NCI-H2171 (cell line): ENCODE measurements around the gene RXRA.
"Not testable (repeated sequence)": the region's sequence is repeated elsewhere in the genome, so short reads cannot be mapped to it uniquely, and the experiment has no call there.

Source experiments
- DNase-seq: peaks from one replicate; lab custom pipeline; 2025; lab: John Stamatoyannopoulos, UW

The RXRA gene

DNA sequence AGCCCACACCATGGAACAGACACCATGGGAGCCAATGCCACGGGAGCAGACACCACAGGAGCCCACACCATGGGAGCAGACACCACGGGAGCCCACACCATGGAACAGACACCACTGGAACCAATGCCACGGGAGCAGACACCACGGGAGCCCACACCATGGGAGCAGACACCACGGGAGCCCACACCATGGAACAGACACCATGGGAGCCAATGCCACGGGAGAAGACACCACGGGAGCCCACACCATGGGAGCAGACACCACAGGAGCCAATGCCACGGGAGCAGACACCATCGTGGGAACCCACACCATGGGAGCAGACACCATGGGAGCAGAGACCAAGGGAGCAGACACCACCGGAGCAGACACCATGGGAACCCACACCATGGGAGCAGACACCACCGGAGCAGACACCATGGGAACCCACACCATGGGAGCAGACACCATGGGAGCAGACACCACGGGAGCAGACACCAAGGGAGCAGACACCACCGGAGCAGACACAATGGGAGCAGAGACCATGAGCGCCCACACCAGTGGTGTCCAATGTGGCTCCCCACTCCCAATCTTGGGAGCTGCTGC lies 17.5 kb upstream of the RXRA start:
- DNase-seq = not testable (repeated sequence)

DNA sequence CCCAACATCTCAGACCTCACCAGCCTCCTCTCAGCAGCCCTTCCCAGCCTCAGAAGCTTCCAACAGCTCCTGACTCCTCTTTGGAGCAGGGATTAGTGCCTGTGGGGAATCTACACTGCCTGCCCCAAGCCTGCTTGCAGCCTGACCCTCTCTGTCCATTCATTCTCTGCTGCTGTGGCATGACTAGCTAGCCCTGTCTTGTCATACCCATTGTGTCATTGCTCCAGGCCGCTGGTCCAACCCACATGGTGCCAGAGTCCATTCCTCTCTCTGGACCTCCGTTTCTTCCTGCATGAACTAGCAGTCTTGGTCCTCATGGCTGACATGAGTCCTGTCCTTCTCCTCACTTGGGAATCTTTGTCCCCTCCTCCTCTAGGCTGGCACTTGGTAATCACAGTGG lies 12.8 kb upstream of the RXRA start:
- no peak for DNase-seq

DNA sequence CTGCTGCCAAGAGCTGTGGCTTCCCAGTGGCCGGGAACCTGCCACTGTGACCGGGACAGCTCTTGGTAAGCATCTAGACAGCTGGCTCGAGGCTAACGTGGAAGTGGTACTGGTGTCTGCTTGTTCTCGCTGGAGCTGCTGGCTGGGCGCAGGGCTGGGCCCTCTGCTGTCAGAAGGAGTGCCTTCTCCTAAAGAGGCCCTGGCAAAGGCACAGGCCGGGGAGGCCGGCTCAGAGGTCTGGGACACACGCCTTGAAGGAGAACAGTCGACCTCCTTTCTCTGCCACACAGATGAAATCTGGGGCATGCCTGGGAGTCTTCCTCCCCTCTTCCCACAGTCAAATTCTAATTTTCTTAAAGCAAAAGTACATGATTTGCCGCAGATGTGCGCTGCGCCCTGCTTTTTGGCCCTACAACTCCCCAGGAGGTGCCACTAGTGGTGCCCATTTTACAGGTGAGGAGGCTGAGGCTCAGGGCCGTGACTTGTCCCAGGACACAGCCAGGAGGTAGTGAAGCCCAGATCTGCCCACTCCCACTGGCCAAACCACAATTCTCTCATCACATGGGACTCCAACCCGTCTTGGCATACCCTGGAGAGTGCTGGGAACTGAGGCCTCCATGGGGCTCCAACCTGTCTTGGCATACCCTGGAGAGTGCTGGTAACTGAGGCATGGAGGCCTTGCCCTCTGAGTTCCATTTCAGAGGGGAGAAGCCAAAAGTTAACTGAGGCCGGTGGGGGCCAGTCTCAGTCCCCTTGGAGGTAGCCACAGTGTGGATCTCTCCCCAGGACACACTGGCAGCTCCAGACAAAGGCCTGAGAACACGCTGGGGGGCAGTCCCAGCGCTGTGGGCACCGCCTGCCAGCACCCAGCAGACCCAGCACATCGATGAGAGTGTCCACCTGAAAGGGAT lies 12.0 kb upstream of the RXRA start:
- DNase-seq = no peak

DNA sequence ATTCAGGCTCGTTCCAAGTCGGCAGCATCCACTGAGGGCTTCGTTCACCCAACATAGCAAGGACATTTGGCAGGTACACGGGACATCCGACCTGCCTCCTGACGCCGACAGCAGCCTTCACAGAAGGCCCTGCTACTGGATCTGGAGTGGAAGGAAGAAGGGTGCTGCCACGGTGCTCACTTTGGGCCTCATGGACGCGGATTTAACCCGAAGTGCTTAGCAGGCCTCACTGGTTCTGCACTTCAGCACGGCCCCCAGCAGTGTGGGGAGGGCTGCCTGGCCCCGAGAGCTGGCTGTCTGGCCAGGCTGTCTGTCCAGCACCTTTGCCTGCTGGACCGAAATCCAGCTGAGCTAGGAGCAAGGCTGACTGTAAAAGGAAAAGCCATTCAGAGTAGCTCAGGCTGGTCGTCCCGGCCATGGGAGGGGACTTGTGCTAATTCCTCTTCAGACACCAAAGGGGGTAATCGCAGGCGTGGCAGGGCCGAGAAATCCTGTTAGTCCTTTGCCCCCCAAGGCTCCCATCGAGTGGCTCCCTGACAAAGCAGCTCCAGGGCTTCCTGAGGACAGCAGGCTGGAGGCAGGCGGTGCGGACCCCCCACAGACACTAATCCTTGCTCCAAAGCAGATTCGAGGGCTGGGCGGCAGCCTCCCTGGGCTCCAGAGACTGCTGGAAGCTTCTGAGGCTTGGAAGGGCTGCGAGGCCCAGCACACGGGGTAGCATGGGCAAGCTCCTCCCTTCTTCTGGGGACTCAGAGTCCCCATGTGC lies 11.1 kb upstream of the RXRA start:
- no peak for DNase-seq

DNA sequence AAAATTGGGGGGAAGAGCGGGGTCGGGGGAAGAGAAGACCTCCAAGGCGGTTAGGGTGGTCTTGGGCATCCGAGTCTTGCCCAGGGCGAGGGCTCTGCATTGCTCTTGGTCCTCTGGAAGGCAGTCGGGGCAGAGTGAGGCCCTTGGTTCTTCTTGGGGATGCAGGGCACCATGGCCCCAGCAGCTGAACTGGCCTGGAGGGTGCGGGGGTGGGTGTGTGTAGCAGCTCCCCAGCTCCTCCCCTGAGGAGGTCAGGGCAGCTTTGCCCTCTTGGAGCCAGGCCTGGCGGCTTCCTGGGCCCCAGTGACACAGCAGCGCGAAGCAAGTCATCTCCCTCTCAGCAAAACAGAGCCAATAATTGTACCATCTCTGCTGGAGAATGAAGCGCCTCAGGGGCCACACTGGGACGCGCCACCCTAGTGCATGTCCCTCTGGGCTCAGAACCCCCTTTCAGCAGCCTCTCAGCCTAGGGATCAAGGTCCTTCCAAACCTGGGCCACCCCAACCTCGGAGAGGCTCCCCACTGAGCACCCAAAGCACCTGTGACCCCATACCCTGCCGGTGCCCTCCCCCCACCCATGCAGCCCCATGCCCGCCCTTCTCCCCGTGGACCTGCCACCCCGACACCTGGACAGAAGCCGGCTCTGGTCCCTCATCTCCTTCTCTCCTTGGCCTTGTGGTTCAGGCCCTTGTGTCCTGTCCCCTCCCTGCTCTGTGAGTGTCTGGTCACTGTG lies 10.4 kb upstream of the RXRA start:
- no peak for DNase-seq

DNA sequence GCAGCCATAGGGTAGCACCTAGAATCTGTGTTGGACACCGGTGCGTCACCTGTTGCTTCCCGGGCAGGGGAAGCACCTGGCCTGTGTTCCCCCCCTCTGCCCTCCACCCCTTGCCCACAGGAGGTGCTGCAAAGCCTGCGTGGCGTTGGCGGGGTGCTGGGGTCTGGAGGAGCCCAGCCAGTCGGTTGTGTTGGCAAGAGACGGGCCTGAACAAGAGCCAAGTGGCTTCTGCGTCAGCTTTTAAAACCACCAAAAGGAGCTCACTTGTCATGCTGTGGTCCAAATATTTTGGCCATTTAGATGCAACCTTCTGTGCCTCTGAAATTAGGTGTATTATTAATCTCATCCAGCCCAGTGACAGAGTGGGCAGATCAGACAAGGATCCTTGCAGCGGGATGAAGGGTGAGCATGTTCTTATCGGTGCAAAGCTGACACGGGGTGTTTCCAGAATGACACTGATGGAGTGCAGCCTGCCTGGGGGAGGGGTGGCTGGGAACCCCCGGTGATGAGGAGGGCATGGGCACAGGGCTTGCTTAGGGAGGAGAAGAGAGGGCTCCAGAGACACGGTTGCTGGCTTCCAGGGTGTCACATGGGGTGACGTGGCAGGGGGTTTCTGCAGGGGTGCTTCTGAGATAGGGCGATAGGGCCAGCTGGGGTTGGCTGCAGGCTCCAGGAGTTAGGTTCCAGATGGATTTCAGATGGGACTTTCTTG lies 9.7 kb upstream of the RXRA start:
- DNase-seq = no peak

DNA sequence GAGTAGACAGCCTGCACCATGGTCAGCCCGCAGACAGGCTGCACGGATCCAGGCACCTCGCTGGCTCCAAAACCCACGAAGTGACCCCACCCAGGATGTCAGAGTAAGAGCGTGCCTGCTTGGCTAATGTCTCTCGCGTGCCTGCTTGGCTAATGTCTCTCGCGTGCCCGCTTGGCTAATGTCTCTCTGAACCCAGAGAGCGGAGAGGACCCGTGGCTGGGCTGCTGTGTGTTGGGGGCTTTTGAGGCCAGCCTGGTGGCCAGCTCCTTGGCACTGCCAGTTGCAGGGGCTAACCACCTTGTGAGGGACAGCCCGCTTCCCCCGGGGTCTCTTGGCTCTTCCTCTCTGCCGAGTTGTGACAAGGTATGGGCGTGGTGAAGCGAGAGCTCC lies 8.9 kb upstream of the RXRA start:
- DNase-seq = no peak

DNA sequence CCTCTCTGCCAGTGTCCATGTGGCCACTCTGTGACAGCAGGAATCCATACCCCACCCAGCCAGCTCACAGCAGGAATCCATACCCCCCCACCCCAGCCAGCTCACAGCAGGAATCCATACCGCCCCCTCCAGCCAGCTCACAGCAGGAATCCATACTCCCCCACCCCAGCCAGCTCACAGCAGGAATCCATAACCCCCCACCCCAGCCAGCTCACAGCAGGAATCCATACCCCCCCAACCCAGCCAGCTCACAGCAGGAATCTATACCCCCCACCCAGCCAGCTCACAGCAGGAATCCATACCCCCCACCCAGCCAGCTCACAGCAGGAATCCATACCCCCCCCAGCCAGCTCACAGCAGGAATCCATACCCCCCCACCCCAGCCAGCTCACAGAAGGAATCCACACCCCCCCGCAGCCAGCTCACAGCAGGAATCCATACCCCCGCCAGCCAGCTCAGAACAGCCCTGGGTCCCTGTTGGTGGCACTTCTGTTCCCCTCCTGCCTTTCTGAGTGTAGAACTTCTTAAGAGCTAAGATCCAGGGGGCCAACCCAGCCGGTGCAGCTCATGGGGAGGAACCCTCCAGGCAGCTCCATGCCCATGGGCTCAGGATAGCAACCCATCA lies 8.4 kb upstream of the RXRA start:
- no peak for DNase-seq

DNA sequence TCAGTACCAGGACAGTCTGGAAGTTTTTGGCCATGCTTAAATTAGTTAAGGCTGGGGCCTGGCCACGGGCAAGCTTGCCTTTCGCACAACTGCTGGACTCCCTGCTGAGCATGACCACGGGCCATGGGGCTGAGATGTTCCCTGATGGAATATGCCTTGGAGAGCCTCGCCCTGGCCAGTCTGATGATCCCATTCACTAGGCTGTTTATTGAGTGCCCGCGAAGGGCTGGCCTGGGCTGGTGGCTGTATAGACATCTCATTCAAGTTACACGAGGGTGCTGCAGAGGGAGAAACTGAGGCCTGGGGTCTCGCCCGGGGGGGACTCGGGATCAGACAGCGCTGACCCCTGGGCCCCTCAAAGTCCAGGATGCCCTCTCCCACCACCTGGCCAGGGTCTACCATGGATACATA lies 7.8 kb upstream of the RXRA start:
- no peak for DNase-seq

DNA sequence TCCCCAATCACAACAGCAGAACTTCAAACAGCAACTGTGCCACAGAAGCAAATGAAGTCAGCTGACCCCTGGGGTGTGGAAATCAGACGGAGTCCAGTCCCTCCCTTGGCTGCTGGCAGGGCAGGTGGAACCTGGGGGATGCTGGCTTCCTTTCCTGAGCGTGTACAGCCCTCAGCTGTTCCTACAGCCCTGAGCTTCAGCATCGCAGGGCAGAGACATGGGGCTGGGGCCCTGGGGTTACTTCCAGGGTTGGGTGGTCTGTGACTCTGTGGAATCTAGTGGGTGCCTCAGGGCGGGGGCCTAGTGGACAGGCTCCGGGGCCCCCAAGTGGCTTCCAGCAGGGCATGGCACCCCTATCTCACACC lies 7.3 kb upstream of the RXRA start:
- no peak for DNase-seq

DNA sequence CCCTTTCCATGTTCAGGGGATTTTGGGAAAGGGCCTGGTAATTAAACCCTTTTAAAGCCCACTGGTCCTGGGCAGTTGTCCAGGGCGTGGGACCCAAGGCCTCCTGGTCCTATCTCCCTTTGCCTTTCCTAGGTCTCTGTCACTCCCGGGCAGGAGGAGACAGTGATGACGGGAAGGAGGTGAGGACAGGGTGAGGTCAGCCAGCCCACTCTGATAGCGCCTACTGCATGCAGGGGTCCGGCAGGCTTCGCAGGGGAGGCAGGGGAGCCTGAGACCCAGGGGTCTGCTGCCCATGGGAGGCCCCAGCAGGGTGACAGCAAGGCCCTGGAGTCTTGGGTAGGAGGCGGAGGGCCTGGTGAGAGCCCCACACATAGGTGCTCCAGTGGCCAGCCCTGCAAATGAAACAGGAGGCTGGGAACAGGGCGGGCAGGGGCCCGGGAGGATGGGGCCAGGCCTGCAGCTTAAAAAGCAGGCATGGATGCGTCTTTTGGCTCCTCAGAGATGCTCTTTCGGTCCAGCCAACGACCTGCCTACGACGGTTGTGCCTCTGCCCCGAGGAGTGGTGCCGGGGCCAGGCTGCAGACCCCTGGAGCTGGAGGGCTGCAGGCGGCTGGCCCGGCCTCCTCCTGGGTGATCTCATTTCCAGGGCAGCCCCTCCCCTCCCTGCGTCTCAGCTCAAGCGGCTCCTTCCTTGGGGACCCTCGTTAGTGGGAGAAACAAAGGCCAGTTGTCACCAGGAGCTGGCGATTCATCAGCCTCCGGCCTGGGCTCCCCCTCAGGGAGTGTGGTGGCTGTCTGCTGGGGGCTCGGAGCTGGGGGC lies 6.7 kb upstream of the RXRA start:
- DNase-seq = no peak

DNA sequence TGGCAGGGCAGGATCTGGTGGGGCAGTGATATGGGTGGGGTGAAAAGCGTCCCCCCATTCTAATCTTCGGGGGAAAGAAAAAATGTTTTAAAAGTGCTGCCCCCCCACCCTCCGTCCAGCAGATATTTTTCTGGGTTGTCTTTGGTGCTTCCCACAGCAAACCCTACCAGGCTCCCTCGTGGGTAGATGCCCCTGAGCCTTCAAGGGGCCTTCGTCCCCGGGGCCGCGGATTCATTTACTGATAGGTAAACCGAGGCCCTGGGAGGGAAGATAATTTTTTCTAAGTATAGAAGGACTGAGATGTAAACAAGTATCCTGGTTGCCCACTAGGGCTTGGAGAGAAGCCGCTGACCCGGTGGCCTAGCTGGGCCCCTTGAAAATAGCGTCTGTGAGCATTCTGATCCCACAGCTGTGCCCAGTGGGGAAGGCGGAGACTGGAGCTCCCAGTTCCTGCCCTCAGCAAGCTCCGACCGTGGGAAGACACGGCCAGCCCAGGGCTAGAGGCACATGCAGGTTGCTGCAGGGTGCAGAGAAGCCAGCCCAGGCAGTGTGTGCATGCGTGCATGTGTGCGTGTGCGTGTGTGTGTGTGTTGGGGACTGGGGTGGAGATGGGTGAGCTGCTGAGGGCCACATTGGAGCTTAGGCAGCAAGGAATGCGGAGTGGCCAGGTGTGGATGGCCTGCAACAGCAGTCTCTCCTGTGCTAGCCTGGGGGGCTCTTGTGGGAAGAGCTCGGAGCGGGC lies 6.0 kb upstream of the RXRA start:
- no peak for DNase-seq

DNA sequence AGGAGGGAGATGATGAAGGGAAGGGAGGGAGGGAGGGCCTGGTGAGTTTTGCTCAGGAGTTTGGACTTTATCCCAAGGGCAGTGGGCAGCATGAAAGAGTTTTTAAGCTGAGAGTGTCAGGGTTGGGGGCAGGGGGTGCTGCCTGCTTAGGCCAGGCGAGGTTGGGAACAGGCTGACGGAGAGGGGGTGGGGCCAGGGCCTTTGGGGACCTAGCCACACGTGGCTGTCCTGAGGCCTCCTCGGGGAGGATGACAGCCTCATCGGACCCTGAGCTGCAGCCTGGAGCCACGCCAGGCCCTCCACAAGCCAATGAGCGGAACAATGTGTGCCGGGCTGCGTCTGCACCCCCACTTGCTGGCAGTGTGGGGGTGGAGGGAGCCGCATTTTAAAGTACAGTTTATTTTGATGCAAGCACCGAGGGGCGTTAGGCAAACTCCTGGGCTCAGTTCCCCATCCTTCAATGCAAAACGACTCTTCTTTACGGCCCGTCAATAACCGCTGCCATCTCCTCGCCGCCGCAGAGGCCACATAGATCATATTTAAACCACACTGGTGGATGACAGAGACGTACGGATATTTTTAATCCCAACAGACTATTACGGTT lies 5.3 kb upstream of the RXRA start:
- no peak for DNase-seq

DNA sequence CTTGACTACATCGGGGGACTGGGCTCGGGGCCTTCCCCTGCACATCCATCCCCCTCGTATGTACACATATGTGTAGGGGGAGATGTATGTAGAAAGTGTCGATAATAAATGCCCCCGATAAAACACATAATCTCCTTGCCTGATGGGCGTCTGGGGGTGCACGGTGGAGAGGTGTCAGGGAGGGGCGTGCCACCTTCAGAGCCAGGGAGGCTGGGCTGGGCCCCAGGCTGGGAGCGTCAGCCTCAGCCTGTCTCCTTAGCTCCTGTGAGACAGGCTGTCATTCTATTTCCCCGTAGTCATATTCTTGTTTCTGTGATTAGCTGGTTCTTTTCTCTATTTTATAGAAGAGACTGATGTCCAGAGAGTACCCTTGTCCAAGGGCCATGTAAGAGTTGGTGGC lies 4.7 kb upstream of the RXRA start:
- DNase-seq = no peak

DNA sequence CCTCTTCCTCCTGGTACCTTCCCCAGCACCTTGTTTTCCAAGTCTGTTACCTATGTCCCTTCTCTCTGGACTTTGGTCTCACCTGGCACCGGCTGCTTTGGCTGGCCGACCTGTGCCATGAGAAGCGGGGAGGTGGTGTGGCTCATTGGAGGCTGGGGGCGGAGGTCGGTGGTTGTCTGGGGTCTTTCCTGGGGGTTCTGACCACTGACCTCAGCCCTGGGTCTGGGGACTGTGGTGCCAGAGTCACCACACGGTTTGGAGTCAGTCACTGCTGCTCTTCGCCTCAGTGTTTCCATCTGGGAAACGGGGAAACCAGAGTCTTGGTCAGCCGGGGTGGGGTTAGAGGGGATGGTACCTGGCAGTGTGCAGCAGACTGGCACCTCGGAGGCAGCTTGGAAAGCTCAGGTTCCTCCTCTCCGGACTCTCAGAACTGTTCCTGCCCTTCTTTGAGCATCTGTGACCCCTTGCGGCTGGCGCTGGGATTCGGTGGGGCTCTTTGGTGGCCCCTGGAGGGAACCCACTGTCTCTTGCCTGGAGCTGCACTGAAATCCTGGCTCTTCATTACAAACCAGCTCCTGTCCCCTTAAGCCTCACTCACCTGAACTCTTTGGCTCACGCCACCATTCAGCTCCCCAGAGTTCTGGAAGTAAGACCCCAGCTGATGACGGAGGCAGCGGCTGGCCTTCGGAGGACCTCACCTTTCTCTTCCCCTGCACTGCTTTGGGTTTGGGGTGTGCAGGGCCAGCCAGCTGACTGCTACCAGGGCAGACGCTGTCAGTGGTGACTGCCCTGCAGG lies 4.1 kb upstream of the RXRA start:
- DNase-seq = no peak

DNA sequence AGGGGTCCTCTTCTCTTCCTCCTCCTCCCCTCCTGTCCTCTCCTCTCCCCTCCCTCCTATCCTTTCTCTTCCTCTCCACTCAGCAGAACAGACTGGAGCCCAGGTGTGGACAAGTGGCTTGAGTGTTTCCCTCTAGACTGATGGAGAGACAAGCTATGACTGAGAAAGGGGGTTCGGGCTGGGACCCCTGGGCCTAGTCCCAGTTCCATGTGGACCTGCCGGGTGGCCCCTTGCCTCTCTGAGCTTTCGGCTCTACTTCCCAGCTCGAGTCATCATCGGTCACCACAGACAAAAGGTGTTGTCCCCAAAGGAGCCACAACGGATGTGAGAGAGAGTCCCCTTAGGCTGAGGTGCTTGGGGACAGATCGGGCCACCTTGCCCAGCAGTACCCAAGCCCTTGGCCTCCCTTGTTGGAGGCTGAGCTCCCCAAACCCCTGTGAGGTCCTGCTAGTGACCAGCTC lies 3.4 kb upstream of the RXRA start:
- no peak for DNase-seq

DNA sequence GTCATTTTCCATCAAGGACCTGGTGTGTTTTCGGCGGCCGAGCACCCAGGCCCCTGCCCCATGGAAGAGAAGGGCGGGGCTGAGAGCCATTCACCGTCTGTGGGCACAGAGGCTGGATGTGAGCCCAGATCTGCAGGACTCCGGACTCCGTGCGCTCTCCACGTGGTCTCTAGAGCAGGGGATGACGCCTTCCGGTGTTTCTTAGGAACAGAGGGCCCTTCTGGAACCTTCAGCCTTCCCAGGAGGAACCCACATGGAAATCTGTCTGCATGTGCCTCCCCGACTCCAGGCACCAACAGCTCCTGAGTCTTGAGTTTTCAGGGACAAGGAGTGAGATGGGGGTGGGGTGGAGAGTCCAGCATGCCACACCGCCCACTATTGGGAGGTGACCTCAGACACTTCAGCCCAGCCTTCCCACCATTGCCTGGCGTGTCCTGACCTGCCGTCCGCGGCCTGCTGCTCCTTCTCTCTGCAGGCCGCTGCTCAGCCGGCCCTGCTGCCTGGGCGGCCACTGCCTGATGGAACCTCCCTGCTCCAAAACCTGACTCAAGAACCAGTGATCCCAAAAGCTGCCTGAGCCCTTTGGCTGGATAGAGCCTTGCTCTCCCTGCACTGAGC lies 2.4 kb upstream of the RXRA start:
- no peak for DNase-seq
